ENCODE data around the gene KBTBD6.
"Not testable (repeated sequence)": the region's sequence is repeated elsewhere in the genome, so short reads cannot be mapped to it uniquely, and the experiment has no call there.

The KBTBD6 gene

DNA sequence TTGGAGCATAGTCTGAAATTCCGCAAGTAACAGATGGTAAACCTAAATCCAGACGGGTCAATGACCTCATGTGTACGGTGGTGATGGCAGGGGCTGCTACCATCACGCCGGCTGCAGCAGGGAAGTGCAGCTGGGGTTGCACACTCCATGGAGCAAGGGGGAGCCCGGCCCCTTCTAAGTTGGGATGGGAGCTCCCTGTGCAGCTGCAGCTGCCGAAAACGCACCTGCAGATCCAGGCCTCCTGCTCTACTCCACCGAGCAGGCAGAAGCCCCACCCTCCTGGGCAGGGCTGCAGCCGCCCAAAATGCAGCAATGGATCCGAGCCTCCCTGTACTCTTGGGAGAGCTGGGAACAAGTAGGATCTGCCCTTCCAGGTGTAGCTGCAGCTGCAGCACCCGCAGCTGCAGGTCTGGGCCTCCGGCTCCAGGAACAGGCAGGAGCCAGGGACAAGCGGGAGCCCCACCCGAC, 25.5 kb downstream of the KBTBD6 start:
- Histone ChIP-seq H4K20me1 (ENCODE audit: insufficient read depth, low read length, poor library complexity, severe bottlenecking) (no peaks in the 10 kb centered on the region), H3K9me3 (ENCODE audit: insufficient read depth, low read depth, low read length) (no peaks in the 10 kb centered on the region)

GRCh38 chr13:41099986-41100385, 32.6 kb downstream of the KBTBD6 start:
- Histone ChIP-seq H3K4me1 (ENCODE audit: insufficient read depth, low read length, poor library complexity, severe bottlenecking) (no peaks in the 10 kb centered on the region), H2AFZ (ENCODE audit: low read length) (no peak overlapping the region), H3K36me3 (ENCODE audit: insufficient read depth, low read length) (no peaks in the 10 kb centered on the region), H4K20me1 (ENCODE audit: insufficient read depth, low read length, poor library complexity, severe bottlenecking) (no peaks in the 10 kb centered on the region), H3K4me2 (ENCODE audit: low read depth, low read length, poor library complexity, severe bottlenecking) (no peak overlapping the region), H3K27me3 (ENCODE audit: insufficient read depth, low read length, poor library complexity, severe bottlenecking) (no peaks in the 10 kb centered on the region), H3K9me2 (replicated peaks; ENCODE audit: low read depth, low read length) (no peaks in the 10 kb centered on the region), H3K4me3 (ENCODE audit: low read length, poor library complexity, severe bottlenecking) (no peak overlapping the region), H3K9ac (ENCODE audit: low read depth, low read length, poor library complexity, severe bottlenecking) (no peak overlapping the region), H3K9me3 (ENCODE audit: insufficient read depth, low read depth, low read length) (no peaks in the 10 kb centered on the region), H3F3A (ENCODE audit: low read depth) (no peaks in the 10 kb centered on the region), H3K79me2 (ENCODE audit: insufficient read depth, low read length) (no peaks in the 10 kb centered on the region)
- TF ChIP-seq, protein P1, sequence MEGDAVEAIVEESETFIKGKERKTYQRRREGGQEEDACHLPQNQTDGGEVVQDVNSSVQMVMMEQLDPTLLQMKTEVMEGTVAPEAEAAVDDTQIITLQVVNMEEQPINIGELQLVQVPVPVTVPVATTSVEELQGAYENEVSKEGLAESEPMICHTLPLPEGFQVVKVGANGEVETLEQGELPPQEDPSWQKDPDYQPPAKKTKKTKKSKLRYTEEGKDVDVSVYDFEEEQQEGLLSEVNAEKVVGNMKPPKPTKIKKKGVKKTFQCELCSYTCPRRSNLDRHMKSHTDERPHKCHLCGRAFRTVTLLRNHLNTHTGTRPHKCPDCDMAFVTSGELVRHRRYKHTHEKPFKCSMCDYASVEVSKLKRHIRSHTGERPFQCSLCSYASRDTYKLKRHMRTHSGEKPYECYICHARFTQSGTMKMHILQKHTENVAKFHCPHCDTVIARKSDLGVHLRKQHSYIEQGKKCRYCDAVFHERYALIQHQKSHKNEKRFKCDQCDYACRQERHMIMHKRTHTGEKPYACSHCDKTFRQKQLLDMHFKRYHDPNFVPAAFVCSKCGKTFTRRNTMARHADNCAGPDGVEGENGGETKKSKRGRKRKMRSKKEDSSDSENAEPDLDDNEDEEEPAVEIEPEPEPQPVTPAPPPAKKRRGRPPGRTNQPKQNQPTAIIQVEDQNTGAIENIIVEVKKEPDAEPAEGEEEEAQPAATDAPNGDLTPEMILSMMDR (conservative IDR thresholded peaks at IDR 0.05; ENCODE audit: low read length): no peak

More for the DNA sequence above, 25.5 kb downstream of the KBTBD6 start:
- H3F3A ChIP-seq (ENCODE audit: low read depth): no peaks in the 10 kb centered on the region
- H3K36me3 ChIP-seq (ENCODE audit: insufficient read depth, low read length): no peaks in the 10 kb centered on the region
- no peak overlapping the region for H3K9ac ChIP-seq (ENCODE audit: low read depth, low read length, poor library complexity, severe bottlenecking)
- H3K4me2 ChIP-seq (ENCODE audit: low read depth, low read length, poor library complexity, severe bottlenecking): no peak overlapping the region
- TF ChIP-seq, protein P1 (conservative IDR thresholded peaks at IDR 0.05; ENCODE audit: low read length): no peak
- TF ChIP-seq EZH2phosphoT487 (IDR thresholded peaks at IDR 0.05; ENCODE audit: borderline replicate concordance): no peak
- no peak overlapping the region for H2AFZ ChIP-seq (ENCODE audit: low read length)
- no peak overlapping the region for H3K4me3 ChIP-seq (ENCODE audit: low read length, poor library complexity, severe bottlenecking)
- H3K4me1 ChIP-seq (ENCODE audit: insufficient read depth, low read length, poor library complexity, severe bottlenecking): no peaks in the 10 kb centered on the region
- H3K9me2 ChIP-seq (replicated peaks; ENCODE audit: low read depth, low read length): no peaks in the 10 kb centered on the region
- H3K27me3 ChIP-seq (ENCODE audit: insufficient read depth, low read length, poor library complexity, severe bottlenecking): no peaks in the 10 kb centered on the region
- H3K79me2 ChIP-seq (ENCODE audit: insufficient read depth, low read length): no peaks in the 10 kb centered on the region

DNA sequence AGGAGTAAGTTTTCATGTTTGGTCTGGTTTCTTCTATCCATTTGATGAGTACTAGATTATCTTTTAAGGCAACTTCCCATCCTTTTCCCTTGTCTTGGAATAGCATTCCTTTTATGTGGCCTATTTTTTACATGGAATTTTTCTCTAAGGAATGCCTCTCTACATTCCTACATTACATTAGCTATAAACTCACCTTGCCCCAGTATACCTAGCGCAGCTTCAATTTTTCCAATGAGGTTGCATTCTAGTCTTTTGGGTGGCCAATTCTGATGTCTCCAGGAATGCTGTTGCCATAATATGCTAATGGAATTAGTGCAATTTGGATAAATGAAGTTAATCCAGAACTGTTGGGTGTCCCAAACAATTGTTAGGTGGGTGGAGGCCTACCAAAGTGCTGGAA, 33.8 kb downstream of the KBTBD6 start:
- no peak overlapping the region for H3K9ac ChIP-seq (ENCODE audit: low read depth, low read length, poor library complexity, severe bottlenecking)
- H2AFZ ChIP-seq (ENCODE audit: low read length): no peak overlapping the region
- no peaks in the 10 kb centered on the region for H3F3A ChIP-seq (ENCODE audit: low read depth)

GRCh38 chr13:41095681-41096080, 36.9 kb downstream of the KBTBD6 start:
- not testable (repeated sequence) for H2AFZ ChIP-seq (ENCODE audit: low read length); H4K20me1 ChIP-seq (ENCODE audit: insufficient read depth, low read length, poor library complexity, severe bottlenecking); H3K27me3 ChIP-seq (ENCODE audit: insufficient read depth, low read length, poor library complexity, severe bottlenecking); H3K9ac ChIP-seq (ENCODE audit: low read depth, low read length, poor library complexity, severe bottlenecking); H3K4me3 ChIP-seq (ENCODE audit: low read length, poor library complexity, severe bottlenecking); H3K4me2 ChIP-seq (ENCODE audit: low read depth, low read length, poor library complexity, severe bottlenecking); H3K4me1 ChIP-seq (ENCODE audit: insufficient read depth, low read length, poor library complexity, severe bottlenecking); H3K9me3 ChIP-seq (ENCODE audit: insufficient read depth, low read depth, low read length); H3F3A ChIP-seq (ENCODE audit: low read depth); H3K79me2 ChIP-seq (ENCODE audit: insufficient read depth, low read length); H3K9me2 ChIP-seq (replicated peaks; ENCODE audit: low read depth, low read length); H3K36me3 ChIP-seq (ENCODE audit: insufficient read depth, low read length)

More for the DNA sequence above, 33.8 kb downstream of the KBTBD6 start:
- H3K79me2 ChIP-seq (ENCODE audit: insufficient read depth, low read length): no peaks in the 10 kb centered on the region
- TF ChIP-seq, protein P1 (conservative IDR thresholded peaks at IDR 0.05; ENCODE audit: low read length): no peak
- H3K36me3 ChIP-seq (ENCODE audit: insufficient read depth, low read length): no peaks in the 10 kb centered on the region
- H3K27me3 ChIP-seq (ENCODE audit: insufficient read depth, low read length, poor library complexity, severe bottlenecking): no peaks in the 10 kb centered on the region
- H3K4me3 ChIP-seq (ENCODE audit: low read length, poor library complexity, severe bottlenecking): no peak overlapping the region
- no peaks in the 10 kb centered on the region for H3K9me3 ChIP-seq (ENCODE audit: insufficient read depth, low read depth, low read length)
- H4K20me1 ChIP-seq (ENCODE audit: insufficient read depth, low read length, poor library complexity, severe bottlenecking): no peaks in the 10 kb centered on the region
- no peaks in the 10 kb centered on the region for H3K4me1 ChIP-seq (ENCODE audit: insufficient read depth, low read length, poor library complexity, severe bottlenecking)
- no peak overlapping the region for H3K4me2 ChIP-seq (ENCODE audit: low read depth, low read length, poor library complexity, severe bottlenecking)
- no peaks in the 10 kb centered on the region for H3K9me2 ChIP-seq (replicated peaks; ENCODE audit: low read depth, low read length)
